ENCODE measurements around the gene PSME2.

Gene PSME2

GRCh38 chr14:24146453-24146977, at the start of gene PSME2 (continued):
- TF ChIP-seq PRDM10 (tag by site-specific recombination; IDR thresholded peaks at IDR 0.05) (peak; percentile 89; the same call in 1 of the 2 replicates), ZFP69B (tag by site-specific recombination; IDR thresholded peaks at IDR 0.05) (peak; percentile 41; the same call in 1 of the 2 replicates), FEZF1 (tag by site-specific recombination; IDR thresholded peaks at IDR 0.05) (peak; percentile 74), ZNF621 (tag by site-specific recombination; IDR thresholded peaks at IDR 0.05) (no peak), SP2 (tag by site-specific recombination; IDR thresholded peaks at IDR 0.05) (peak; percentile 75), ZBTB17 (tag by site-specific recombination; IDR thresholded peaks at IDR 0.05) (peak; percentile 52), ZXDB (tag by site-specific recombination; IDR thresholded peaks at IDR 0.05) (peak; percentile 97), KLF1 (tag by site-specific recombination; IDR thresholded peaks at IDR 0.05) (0 out of 2 replicates have a peak, but pooled peaks have one; percentile 17), SP7 (tag by site-specific recombination; IDR thresholded peaks at IDR 0.05) (no peak), ZFHX2 (tag by site-specific recombination; conservative IDR thresholded peaks at IDR 0.05) (peak; percentile 51; the same call in 1 of the 2 replicates), KLF16 (tag by site-specific recombination; IDR thresholded peaks at IDR 0.05) (peak; percentile 81), ZBTB20 (tag by site-specific recombination; IDR thresholded peaks at IDR 0.05) (peak; percentile 91), ZNF521 (tag by site-specific recombination; IDR thresholded peaks at IDR 0.05) (no peak), ZNF341 (tag by site-specific recombination; IDR thresholded peaks at IDR 0.05; ENCODE audit: low read depth) (peak; percentile 98), ZNF292 (tag by site-specific recombination; IDR thresholded peaks at IDR 0.05; ENCODE audit: borderline replicate concordance, low read depth) (no peak), ZNF549 (tag by site-specific recombination; IDR thresholded peaks at IDR 0.05) (no peak), ZNF514 (tag by site-specific recombination; IDR thresholded peaks at IDR 0.05) (no peak), GLIS2 (tag by site-specific recombination; IDR thresholded peaks at IDR 0.05) (peak; percentile 83), SP3 (tag by site-specific recombination; IDR thresholded peaks at IDR 0.05) (no peak; the same call in 1 of the 2 replicates), ZNF121 (tag by site-specific recombination; IDR thresholded peaks at IDR 0.05) (no peak), ZNF664 (tag by site-specific recombination; IDR thresholded peaks at IDR 0.05) (no peak), GLIS1 (tag by site-specific recombination; IDR thresholded peaks at IDR 0.05) (peak; percentile 63), IKZF3 (tag by site-specific recombination; IDR thresholded peaks at IDR 0.05) (0 out of 2 replicates have a peak, but pooled peaks have one; percentile 14)
- TF ChIP-seq, protein P1, sequence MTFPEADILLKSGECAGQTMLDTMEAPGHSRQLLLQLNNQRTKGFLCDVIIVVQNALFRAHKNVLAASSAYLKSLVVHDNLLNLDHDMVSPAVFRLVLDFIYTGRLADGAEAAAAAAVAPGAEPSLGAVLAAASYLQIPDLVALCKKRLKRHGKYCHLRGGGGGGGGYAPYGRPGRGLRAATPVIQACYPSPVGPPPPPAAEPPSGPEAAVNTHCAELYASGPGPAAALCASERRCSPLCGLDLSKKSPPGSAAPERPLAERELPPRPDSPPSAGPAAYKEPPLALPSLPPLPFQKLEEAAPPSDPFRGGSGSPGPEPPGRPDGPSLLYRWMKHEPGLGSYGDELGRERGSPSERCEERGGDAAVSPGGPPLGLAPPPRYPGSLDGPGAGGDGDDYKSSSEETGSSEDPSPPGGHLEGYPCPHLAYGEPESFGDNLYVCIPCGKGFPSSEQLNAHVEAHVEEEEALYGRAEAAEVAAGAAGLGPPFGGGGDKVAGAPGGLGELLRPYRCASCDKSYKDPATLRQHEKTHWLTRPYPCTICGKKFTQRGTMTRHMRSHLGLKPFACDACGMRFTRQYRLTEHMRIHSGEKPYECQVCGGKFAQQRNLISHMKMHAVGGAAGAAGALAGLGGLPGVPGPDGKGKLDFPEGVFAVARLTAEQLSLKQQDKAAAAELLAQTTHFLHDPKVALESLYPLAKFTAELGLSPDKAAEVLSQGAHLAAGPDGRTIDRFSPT (tag by site-specific recombination; IDR thresholded peaks at IDR 0.05): peak; percentile 76
- TF ChIP-seq, protein P2, sequence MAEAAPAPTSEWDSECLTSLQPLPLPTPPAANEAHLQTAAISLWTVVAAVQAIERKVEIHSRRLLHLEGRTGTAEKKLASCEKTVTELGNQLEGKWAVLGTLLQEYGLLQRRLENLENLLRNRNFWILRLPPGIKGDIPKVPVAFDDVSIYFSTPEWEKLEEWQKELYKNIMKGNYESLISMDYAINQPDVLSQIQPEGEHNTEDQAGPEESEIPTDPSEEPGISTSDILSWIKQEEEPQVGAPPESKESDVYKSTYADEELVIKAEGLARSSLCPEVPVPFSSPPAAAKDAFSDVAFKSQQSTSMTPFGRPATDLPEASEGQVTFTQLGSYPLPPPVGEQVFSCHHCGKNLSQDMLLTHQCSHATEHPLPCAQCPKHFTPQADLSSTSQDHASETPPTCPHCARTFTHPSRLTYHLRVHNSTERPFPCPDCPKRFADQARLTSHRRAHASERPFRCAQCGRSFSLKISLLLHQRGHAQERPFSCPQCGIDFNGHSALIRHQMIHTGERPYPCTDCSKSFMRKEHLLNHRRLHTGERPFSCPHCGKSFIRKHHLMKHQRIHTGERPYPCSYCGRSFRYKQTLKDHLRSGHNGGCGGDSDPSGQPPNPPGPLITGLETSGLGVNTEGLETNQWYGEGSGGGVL (tag by site-specific recombination; IDR thresholded peaks at IDR 0.05): peak; percentile 83
